HG02973 (cell line): Measurements from ENCODE around the gene ARSI.

Experiments
- ATAC-seq: cut with Tn5 transposase; IDR thresholded peaks from one replicate; pipeline ENCODE4 v1.9.1; 2021; ENCODE audit warnings: moderate library complexity; ENCODE audit not compliant: unreplicated experiment

ARSI gene

DNA sequence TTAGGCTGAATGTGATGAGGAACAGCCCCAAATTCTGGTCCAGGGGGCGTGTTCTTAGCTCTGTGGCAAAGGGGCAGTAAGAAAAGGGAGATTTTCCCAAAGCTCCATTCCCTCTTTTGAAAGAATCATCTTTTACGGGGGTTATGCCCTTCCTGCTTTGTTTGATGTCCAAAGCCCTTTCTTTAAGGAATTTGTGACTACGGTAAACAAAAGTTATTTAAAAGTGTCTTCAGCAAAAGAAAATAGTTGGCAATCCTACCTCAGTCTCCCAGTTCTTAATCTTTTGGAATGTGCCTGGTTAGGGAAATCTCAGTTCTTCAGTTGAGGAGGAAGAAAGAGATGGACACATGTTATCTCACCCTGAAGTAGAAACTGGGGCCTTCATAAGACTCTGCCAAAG lies 24.4 kb upstream of the ARSI start:
- no peak for ATAC-seq

DNA sequence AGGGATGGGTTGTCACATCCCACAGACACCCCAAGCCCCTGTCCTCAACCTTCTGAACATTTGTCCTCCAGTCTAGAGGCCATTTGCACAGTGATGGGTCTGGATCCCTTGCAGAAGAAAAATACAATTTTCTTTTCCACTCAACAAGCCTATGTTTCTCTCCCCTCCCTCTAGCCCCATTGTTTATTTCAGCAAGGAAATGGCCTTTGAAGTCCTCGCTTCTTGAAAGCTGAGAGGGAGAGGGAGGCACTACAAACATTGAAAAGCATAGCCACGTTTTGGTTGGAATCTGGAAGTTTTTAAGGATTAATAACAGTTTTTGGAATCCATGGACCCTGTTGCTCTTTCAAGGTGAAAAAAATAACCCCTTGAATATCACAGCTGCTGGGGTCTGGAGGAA lies 24.0 kb upstream of the ARSI start:
- ATAC-seq = no peak

DNA sequence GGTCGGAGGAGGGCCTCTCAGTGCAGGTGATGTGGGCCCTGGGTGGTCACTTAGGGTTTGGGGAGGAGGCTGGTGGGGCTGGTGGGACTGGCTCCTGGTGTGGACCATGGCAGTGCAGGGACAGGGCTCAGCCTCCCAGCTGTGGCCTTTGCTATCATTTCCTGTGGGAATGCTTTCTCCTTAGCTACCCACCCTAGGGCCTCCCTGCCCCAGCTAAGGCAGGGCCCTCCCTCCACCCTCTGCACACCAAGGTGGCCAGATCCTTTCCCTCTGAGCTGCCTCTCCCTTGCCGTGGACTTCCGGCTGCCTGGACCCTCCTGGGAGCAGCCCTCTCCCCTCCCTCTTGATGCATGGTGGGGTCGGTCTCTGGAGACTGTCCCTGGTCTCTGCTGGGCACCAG lies 22.7 kb upstream of the ARSI start:
- ATAC-seq = no peak

DNA sequence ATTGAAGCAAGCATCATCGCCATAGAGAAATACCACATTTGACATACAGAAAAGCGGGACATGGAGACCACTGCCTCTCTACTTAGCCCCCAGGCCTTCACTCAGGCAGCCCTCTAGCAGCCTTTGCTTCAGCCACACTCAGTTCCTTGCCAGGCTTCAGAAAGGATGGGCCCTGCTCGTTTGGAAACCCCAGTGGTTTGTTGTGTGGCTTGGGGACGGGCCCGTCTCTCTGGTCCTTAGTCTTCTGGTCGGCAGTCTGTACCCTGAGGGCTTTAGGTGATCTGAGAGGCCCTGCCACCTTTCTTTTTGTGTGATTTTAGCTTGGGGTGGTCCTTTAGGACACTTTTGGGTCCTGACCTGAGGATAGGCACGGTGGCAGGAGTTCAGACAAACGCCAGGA lies 21.1 kb upstream of the ARSI start:
- ATAC-seq = no peak

DNA sequence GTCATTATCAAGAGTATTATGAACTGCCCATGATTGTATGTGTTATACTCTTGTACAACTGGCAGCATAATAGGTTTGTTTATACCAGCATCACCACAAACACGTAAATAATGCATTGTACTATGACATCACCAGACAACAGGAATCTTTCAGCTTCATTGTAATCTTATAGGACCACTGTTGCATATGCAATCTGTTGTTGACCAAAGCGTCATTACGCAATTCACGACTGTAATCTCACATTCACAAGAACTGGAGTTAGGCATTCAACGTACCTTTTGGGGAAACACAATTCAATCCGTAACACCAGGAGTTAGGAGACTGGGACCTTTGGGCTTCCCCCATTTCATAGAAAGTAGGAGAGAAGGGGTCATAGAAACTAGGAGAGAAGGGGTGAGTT lies 20.4 kb upstream of the ARSI start:
- ATAC-seq = no peak

DNA sequence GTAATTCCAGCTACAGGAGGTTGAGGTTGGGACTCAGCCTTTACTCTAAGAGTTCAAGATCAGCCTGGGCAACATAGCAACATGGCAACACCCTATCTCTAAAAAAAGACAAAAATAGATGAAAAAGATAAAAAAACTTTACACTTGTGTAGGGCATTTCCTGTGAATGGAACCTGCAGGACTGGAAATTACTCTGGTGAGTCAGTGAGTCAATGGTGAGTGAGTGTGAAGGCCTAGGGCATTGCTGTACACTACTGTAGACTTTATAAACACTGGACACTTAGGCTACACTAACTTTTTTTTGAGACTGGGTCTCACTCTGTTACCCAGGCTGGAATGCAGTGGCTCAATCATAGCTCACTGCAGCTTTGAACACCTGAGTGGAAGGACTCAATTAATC lies 19.5 kb upstream of the ARSI start:
- no peak for ATAC-seq

DNA sequence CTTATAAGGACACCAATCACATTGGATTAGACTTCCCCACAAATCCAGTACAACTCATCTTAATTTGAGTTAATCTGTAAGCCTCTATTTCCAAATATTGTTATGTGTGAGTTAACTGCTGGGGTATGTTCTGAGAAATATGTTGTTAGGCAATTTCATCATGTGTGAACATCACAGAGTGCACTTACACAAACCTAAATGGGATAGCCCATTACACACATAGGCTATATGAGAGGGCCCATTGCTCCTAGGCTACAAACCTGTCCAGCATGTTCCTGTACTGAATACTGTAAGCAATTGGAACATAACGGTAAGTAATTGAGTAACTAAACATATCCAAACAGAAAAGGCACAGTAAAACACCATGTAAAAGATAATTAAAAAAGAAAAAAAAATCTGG lies 19.1 kb upstream of the ARSI start:
- ATAC-seq = no peak

DNA sequence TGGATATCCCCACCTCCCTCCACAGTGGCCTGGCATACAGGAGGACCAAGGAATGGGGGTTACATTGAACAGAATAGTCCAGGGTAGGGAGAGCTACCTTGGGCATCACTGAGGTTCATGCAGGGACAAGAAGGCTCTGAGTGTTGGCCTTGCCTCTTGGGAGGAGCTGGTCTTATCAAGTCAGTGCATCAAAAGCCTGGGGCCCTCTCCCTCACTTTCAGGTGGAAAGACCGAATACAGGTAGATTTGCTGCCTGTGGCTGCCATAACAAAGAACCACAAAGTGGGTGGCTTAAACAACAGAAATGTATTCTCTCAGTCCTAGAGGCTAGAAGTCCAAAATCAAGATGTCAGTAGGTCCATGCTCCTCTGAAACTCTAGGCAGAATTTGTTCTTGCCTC lies 18.5 kb upstream of the ARSI start:
- no peak for ATAC-seq

DNA sequence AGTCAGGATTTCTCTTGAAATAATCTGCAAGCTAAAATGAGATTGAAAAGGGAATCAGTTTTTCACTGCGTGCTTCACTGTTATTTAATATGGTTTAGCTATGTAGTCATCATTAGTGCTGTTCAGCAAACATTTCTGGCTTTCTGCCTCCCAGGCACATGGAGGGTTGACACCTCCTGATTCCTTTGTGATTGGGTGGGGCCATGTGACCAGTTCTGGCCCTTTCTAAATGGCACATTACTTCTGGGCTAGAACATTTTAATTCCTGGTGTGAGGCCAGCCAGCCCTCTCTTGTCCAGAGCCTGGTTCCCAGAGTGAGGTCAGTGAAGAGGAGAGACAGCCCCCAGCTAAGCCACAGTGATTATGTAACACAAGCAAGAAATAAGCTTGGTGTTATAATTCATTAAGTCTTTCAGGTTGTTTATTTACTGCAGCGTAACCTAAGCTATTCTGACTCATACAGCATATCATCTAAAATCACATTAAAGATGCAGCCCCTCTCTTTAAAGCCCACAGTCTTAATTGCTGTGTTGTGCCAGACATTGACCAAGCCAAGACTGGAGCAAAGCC lies 17.4 kb upstream of the ARSI start:
- no peak for ATAC-seq

DNA sequence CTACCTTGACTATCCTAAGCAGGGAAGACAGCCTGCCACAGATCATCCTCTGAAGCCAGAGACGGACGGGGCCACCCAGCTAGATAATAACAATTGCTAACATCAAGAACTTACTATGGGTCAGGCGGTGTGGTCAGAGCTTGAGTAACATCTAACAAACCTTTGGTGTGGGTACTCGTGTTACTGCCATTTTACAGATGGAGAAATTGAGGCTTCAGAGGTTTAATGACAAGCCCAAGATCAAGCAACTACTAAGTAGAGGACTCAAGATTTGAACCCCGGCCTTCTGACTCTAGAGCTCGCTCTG lies 16.7 kb upstream of the ARSI start:
- no peak for ATAC-seq

DNA sequence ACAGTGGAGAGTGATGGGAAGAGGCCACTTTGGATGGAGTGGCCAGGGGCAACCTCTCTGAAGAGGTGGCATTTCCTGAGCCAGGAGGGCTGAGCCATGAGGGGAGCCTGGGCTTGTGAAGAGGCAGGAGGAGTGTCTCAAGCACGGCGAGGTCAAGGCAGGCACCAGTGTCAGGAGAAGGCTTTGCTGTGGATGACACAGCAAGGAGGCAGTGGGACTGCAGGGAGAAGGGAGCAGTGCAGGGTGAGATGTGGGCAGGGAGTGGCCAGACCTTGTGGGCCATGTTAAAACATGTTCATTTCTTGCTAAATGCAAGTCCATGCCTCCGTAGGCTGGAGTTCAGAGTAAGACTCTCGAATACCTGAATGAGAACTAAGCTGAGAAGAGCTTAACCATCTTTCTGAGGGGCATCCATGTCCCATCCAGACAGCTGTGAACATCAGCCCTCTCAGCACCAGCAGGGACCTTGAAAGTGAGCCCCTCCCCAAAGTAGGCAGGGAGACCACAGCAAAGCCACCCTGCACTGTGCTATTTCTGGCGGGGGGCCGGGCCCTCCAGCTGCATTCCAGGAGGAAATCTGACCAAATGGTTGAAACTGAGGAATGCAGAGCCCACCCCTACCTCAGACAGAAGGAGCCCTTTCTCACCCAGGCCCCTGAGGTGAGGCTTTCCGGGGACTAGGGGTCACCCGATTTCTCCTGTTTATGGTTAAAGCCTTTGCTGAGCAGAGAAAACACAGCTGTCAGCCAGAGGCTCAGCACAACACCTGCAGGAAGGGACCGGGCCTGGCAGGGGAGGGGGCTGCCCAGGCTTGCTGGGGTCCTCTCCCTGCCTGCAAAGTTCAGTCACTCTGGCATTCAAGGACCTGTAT lies 16.1 kb upstream of the ARSI start:
- ATAC-seq = no peak

DNA sequence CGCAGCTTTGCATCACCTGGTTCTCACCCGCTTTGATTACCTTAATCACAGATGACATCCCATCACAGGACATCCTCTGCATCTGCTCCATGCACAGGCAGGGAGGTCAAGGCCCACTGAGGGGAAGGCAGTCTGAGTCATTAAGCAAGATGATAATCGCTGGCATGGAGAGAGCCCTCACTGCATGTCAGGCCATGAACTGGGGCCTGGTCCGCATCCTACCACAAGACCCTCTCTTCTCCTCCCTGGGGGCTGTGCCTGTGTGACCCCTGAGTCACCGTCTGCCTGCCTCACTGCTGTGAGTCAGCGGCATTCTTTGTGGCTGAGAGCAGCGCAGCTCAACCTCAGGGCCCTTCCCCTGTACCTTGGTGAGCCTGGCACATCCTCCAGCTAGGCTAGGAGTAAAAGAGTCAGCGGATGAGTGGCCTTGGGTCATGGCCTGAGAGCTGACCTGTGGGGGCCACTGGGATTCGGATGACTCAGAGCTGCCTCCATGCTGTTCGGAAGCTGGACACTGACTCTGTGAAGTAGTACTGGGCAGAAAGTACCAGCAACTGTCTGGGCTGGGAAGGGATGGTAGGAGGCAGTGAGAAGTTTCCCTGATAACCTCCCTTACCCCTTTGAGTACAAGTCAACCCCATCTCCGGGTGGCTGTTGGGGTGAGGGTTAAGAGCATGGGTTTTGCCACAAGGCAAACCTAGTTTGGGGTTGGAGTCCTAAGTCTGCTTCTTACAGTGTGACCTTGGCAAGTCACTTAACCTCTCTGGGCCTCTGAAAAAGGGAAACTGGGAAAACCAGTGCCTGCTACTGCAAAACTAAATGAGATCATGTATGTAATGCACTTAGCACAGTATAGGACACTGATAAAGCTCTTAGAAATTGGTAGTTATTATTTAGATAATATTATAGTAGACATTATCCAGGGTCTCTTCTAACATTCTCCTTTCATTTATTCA lies 14.6 kb upstream of the ARSI start:
- ATAC-seq = no peak

DNA sequence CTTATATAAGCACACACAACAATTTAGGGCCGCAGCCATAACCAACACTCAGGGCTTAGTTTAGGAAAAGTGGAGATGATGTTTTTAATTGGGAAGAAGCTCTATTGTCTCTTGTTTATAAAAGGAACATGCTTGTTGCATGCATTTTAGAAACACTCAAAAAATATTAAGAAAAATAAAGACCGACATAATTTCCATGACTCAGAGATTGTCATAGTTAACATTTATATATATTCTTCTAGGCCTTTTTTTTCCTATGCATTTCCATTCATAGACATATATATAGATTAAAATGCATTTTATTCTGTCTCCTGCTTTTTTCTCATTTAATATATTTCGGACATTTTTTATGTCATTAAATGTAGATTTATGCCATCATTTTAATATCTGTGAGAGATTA lies 13.6 kb upstream of the ARSI start:
- no peak for ATAC-seq

DNA sequence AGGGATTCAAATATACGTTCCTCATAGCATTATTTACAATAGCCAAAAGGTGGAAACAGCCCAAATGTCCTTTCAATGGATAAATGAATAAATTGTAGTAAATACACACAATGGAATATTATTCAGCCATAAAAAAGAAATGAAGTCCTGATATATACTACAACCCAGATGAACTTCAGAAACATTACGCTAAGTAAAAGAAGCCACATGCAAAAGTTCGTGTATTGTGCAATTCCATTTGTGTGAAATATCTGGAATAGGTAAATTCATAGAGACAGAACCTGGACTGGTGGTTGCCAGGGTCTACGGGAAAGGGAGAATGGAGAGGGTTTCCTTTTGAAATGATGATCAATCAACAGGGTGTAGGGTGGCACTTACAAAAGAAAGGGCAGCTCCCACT lies 12.5 kb upstream of the ARSI start:
- no peak for ATAC-seq

DNA sequence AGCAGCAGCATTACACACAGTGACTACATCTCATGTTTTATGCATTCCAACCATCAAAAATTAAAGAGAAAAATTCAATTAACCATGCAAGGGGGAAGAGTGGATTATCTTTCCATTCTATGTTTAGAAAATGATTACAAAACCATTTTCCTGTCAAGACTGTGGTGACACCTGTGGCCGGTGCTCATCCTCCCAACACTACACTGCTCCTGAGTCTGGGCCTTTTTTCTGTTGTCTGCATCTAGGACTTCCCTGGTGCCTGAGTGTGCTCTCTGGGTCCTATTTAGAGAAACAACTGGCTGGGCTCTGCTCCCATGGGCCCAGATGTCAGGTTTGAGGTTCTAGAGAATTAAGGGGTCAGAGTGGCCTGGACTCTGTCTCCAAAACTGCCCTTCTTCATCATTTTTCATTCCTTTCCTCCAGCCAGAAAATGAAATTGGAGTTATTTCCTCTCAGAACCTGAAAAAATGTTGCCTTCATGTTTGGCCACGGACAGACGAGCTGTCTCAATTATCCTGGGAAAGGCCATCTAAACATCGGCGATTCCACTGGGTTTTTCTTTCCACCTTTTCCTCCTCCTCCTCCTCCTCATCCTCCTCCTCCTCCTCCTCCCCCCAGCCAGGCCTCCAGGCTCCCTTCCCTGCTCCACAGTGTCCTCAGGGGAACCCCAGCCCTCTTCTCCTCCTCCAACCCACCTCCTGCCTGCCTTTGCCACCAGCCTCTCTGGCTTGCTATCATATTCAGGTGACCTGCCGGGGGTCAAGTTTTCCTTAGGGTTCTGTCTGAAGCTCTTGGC lies 11.4 kb upstream of the ARSI start:
- ATAC-seq = no peak

DNA sequence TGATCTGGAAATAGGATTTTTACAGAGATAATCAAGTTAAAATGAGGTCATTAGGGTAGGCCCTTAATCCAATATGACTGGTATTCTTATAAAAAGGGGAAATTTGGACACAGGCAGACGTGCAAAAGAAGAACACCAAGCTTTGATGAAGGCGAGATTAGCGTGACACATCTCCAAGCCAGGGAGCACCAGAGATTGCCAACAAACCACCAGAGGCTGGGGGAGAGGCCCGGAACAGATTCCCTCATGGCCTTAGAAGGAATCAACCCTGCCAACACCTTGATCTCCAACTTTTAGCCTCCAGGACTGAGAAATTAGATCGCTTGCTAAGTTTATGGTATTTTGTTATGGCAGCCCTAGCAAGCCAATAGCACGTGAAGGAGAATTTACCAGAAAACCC lies 10.8 kb upstream of the ARSI start:
- no peak for ATAC-seq

DNA sequence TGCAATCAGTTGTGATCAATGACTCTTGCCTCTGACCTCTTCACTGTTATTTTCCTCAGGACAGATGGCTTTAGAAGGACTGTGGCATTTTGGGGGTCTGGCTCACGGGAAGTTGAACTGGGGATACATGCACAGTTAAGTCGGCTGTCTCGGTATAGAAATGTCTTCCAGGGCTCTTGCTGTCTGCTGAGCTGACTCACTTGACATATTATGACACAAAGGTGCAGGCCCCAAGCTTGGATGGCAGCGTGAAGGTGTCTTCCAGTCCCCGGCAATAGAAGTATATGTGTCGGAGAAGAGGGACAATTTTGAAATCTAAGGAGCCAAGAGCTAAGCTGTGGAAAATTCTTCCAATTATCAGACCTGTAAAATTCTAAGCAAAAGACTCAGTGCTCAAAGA lies 9.8 kb upstream of the ARSI start:
- ATAC-seq = no peak

DNA sequence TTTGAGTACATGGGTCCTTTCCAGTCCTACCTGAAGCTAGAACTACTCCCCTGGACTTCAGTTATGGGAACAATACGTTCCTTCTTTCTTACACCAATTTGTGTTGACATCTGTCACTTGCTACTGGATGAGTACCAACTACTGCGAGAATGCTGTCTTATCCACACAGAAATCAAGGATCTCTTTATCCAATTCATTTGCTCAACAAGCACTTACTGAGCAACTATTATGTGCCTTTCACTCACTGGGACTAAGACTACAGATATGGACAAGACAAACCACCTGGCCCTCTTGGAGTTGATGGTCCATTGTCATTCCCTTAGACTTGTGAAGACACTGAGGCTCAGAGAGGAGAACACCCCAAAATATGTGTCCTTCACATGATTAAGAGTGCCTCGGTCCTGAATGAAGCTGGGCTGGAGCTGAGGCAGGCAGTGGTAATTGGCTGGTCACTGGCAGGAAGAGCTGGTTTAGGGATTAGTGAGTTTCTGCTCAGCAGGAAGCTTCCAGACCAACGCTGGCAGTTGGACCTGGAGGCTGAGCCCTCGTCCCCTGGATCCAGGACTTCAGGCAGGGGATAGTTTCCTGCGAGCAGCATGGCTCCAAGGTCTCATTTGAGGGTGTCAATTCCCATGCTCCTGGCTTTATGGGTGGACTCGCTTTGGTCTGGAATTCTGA lies 8.4 kb upstream of the ARSI start:
- ATAC-seq = no peak

DNA sequence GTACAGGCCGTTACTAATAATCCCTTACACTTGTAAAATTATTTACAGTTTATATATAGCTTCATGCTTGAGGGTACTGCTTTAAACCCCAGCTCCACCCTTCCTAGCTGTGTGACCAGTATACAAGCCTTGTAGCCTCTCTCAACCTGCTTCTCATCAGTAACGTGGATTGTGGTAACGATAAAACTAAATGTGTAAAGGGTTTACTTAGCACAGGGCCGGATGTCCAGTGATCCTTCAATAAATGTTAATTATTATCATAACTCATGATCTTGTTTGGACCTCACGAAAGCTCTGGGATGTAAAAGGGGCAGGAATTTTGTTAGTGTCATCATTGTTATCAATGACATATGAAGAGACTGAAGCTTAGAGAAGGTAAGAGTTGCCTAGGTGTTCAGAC lies 7.5 kb upstream of the ARSI start:
- ATAC-seq = no peak

DNA sequence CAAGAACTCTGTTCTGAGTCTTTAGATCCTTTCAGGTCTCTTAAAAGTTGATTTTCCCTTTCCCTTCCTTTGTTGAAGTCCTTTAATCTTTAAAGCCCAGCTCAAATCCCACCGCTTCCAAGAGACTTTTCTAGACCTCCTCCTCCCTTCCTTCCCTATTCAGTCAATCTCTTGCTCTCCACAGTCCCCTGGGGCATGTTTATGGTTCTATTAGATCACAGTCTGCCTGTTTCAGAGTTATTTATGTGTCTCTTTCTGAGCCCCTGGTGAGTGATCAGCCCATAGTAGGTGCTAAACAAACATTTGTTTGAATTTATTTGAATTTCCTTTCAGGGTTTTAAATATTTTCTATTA lies 7.2 kb upstream of the ARSI start:
- ATAC-seq = no peak
